Endothelial cell (in vitro differentiated cells): ENCODE data around the gene LETM1. TPM values are rescaled to one million over a fixed set of nuclear protein-coding genes. Genes with fewer than 3 reads are reported as not detected.

Experiments used
- DNase-seq: peaks from one replicate; pipeline ENCODE4 v3.0.0; 2021; ENCODE audit warnings: low spot score
- H3K27ac Mint-ChIP-seq: one replicate; pipeline ENCODE4 v1.8.0; 2021; ENCODE audit warnings: mixed read lengths, inconsistent platforms; ENCODE audit not compliant: unreplicated experiment
- H3K27me3 Mint-ChIP-seq: one replicate; pipeline ENCODE4 v1.8.0; 2021; ENCODE audit warnings: mild to moderate bottlenecking, moderate library complexity, mixed read lengths, inconsistent platforms; ENCODE audit not compliant: unreplicated experiment
- H3K36me3 Mint-ChIP-seq: one replicate; pipeline ENCODE4 v1.8.0; 2021; ENCODE audit warnings: mild to moderate bottlenecking, low read depth, mixed read lengths, inconsistent platforms; ENCODE audit not compliant: unreplicated experiment
- H3K4me1 Mint-ChIP-seq: one replicate; pipeline ENCODE4 v1.8.0; 2021; ENCODE audit warnings: mild to moderate bottlenecking, mixed read lengths, inconsistent platforms; ENCODE audit not compliant: unreplicated experiment
- H3K4me3 Mint-ChIP-seq: one replicate; pipeline ENCODE4 v1.8.0; 2021; ENCODE audit warnings: mild to moderate bottlenecking, mixed read lengths, inconsistent platforms; ENCODE audit not compliant: unreplicated experiment
- H3K9me3 Mint-ChIP-seq: one replicate; pipeline ENCODE4 v1.8.0; 2021; ENCODE audit warnings: mixed read lengths, inconsistent platforms; ENCODE audit not compliant: unreplicated experiment
- total RNA-seq: library from RNA; stranded (reverse); fragmentation: NEBNext Ultra II Directional; extraction: Animal tissue kit (Norgen Biotek cat#: 25700); gene quantifications from one replicate; pipeline ENCODE4 v1.2.1, GENCODE V29; 2021; ENCODE audit not compliant: unreplicated experiment
- TF ChIP-seq, protein P1 (sequence below): fragments of 200-600 bp; sonication (generic); IDR thresholded peaks from one replicate; pipeline ENCODE4 v1.5.0; 2021; ENCODE audit warnings: antibody characterized with exemption; ENCODE audit not compliant: unreplicated experiment

The LETM1 gene
- total RNA-seq, 1 donor from 2014 or later: 37.1 TPM

GRCh38 chr4:1873776-1874175 lies 17.8 kb upstream of the LETM1 start:
- Mint-ChIP-seq H3K27ac (no peak overlapping the region), H3K36me3 (no peaks in the 10 kb centered on the region), H3K4me3 (no peak overlapping the region), H3K4me1 (peaks cover 7% of the 10 kb centered on the region), H3K9me3 (no peaks in the 10 kb centered on the region), H3K27me3 (peaks cover 7% of the 10 kb centered on the region)
- TF ChIP-seq, protein P1, sequence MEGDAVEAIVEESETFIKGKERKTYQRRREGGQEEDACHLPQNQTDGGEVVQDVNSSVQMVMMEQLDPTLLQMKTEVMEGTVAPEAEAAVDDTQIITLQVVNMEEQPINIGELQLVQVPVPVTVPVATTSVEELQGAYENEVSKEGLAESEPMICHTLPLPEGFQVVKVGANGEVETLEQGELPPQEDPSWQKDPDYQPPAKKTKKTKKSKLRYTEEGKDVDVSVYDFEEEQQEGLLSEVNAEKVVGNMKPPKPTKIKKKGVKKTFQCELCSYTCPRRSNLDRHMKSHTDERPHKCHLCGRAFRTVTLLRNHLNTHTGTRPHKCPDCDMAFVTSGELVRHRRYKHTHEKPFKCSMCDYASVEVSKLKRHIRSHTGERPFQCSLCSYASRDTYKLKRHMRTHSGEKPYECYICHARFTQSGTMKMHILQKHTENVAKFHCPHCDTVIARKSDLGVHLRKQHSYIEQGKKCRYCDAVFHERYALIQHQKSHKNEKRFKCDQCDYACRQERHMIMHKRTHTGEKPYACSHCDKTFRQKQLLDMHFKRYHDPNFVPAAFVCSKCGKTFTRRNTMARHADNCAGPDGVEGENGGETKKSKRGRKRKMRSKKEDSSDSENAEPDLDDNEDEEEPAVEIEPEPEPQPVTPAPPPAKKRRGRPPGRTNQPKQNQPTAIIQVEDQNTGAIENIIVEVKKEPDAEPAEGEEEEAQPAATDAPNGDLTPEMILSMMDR: no peak
- DNase-seq: no peak

- no peak for DNase-seq
- TF ChIP-seq, protein P1: no peak
- Mint-ChIP-seq H3K4me1 (peaks cover 7% of the 10 kb centered on the region), H3K4me3 (no peak overlapping the region), H3K36me3 (no peaks in the 10 kb centered on the region), H3K27ac (no peak overlapping the region), H3K27me3 (peaks cover 10% of the 10 kb centered on the region), H3K9me3 (no peaks in the 10 kb centered on the region)
Measured at GRCh38 chr4:1873291-1873690, 17.3 kb upstream of the LETM1 start.

- peaks cover 10% of the 10 kb centered on the region for H3K27me3 Mint-ChIP-seq
- peak overlapping the region; percentile 92 for H3K4me3 Mint-ChIP-seq
- no peaks in the 10 kb centered on the region for H3K36me3 Mint-ChIP-seq
- no peak overlapping the region for H3K27ac Mint-ChIP-seq
- no peak for DNase-seq
- H3K9me3 Mint-ChIP-seq: no peaks in the 10 kb centered on the region
- TF ChIP-seq, protein P1: no peak
- H3K4me1 Mint-ChIP-seq: peaks cover 7% of the 10 kb centered on the region
Measured at GRCh38 chr4:1872870-1873269, 16.9 kb upstream of the LETM1 start.

DNA sequence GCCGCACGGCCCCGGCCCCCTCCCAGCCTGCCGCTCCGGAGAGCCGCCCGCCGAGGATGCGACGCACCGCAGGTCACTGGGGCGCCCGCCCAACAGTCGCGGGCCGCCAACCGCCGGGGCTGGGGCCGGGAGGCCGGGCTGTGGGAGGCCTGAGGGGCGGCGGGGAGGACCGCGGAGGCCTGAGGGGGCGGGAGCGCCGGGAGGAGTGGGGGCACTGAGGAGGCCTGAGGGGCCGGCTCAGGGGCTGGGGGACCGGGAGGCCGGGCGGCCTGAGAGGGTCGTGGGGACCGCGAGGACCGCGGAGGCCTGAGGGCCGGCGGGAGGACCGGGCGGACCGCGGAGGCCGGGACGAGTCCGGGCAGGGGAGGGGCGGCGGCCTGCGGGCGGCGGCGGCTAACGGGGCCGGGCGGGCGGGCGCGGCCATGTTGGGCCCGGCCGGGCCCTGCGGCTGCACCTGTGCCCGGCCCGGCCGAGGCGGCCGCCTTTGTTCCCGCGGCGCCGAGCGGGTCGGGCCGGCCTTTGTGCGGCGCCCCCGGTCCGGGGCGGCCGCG lies 15.6 kb upstream of the LETM1 start:
- no peaks in the 10 kb centered on the region for H3K36me3 Mint-ChIP-seq
- no peak for DNase-seq
- H3K27ac Mint-ChIP-seq: no peak overlapping the region
- H3K9me3 Mint-ChIP-seq: no peaks in the 10 kb centered on the region
- H3K27me3 Mint-ChIP-seq: peaks cover 6% of the 10 kb centered on the region
- no peak overlapping the region for H3K4me3 Mint-ChIP-seq
- peaks cover 7% of the 10 kb centered on the region for H3K4me1 Mint-ChIP-seq
- TF ChIP-seq, protein P1: no peak

GRCh38 chr4:1870578-1871443 lies 14.9 kb upstream of the LETM1 start, which contains the start of gene NSD2:
NSD2 (plus strand) TSS chr4:1871393; CDS start chr4:1900655, 29,262 bp downstream.
- H3K4me3 Mint-ChIP-seq: peak within 1 kb of the TSS; percentile 92
- H3K27ac Mint-ChIP-seq: peak within 1 kb of the TSS; percentile 58
- TF ChIP-seq, protein P1: no peak
- H3K4me1 Mint-ChIP-seq: peaks cover 7% of the 10 kb centered on the region
- H3K9me3 Mint-ChIP-seq: no peaks in the 10 kb centered on the region
- peaks cover 6% of the 10 kb centered on the region for H3K27me3 Mint-ChIP-seq
- peak; percentile 91 for DNase-seq
- H3K36me3 Mint-ChIP-seq: no peaks in the 10 kb centered on the region
